GM12801 (cell line): ENCODE measurements around the gene NDUFB2.

Experiments used
- TF ChIP-seq, protein P1 (sequence below): IDR thresholded peaks from one replicate; pipeline ENCODE4 v1.5.1; 2011; ENCODE audit warnings: control low read depth; ENCODE audit not compliant: insufficient read length; ENCODE audit errors: extremely low read depth

The NDUFB2 gene

DNA sequence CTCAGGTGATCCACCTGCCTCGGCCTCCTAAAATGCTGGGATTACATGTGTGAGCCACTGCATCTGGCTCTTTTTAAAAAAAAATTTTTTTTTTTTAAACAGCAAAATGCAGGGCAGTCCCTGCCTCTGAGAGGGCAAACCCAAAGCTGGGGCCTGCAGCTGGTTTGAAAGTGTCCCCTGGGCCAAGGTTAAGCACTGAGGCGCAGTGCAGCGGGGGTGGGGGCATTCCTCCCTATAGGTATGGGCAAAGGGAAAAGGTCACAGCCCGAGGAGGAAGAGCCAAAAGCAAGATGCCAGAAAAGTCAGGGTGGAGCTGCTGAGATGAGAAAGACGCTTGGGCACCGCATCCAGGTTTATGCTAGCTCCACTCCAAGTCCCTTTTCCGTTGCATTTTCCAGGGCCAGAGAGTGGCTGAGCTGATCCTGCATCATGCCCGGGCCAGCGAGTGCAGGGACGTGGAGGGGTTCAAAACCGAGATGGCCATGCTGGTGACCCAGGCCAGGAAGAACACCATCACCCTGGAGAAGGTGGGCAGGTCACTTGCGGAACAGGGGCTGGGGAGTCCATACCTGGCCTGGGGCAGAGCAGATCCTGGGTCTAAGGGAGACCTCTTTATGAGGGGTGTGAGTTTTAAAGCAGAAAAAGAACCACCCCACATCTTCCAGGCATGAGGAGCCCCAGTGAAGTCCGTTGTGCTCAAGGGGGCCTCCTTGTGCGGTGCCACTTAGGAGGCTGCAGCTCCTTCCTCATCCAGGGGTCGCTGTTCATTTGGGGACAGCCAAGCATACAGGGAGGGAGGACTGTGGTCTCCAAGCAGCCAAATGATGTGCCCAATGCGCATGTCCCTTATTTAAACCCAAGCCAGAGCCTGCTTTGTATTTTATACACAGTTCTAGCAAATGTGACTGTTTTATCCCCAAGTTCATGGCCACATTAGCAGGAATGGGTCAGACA is 7.0 kb upstream of the NDUFB2 start:
- TF ChIP-seq, protein P1, sequence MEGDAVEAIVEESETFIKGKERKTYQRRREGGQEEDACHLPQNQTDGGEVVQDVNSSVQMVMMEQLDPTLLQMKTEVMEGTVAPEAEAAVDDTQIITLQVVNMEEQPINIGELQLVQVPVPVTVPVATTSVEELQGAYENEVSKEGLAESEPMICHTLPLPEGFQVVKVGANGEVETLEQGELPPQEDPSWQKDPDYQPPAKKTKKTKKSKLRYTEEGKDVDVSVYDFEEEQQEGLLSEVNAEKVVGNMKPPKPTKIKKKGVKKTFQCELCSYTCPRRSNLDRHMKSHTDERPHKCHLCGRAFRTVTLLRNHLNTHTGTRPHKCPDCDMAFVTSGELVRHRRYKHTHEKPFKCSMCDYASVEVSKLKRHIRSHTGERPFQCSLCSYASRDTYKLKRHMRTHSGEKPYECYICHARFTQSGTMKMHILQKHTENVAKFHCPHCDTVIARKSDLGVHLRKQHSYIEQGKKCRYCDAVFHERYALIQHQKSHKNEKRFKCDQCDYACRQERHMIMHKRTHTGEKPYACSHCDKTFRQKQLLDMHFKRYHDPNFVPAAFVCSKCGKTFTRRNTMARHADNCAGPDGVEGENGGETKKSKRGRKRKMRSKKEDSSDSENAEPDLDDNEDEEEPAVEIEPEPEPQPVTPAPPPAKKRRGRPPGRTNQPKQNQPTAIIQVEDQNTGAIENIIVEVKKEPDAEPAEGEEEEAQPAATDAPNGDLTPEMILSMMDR: no peak

DNA sequence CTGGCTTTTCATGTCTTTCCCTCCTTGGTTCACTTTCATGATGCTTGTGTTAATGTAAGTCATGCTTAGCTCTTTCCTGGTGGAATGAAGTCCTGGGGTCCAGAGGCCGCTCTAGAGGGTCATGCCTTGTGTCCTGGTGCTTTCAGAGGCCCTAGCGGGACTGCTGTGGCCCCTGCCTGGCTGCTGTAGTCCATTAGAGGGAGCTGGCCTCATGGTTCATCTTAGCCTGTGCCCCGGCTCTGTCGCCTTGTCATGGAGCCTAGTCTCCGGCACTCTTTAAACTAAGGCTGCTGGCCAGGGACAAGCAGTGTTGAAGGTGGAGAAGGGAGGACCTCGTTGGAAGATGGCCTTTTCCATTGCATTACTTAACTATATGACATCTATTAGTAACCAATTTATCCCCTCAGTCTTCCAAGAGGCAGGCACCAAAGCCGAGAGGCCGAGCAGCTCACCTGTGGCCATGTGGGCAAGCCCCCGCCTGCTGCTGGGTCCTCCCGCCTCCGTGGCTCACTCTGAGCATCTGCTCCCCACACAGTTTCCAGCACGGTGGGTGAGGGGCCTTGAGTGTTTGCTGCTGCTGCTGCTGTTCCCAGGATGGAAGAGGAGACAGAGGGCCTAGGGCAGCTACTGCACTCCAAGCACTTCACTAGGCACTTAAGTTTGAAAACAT is 5.0 kb upstream of the NDUFB2 start:
- TF ChIP-seq, protein P1: no peak

DNA sequence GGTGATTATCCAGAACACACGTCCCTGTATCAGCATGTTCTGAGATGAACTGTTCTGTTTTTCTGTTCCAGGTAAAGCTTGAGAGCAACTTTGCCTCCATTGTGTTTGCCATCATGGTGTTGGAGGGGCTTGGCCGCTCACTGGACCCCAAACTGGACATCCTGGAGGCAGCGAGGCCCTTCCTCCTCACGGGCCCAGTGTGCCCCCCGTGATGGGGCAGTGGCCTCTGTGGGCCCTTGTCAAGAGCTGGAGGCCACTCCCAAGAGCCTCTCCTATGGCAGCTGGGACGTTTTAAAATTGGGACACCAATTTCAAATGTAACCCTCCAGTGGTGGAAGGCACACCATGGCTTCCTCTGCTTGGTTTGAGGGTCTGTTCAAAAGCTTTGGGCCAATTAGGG is 1.9 kb upstream of the NDUFB2 start:
- TF ChIP-seq, protein P1: no peak

DNA sequence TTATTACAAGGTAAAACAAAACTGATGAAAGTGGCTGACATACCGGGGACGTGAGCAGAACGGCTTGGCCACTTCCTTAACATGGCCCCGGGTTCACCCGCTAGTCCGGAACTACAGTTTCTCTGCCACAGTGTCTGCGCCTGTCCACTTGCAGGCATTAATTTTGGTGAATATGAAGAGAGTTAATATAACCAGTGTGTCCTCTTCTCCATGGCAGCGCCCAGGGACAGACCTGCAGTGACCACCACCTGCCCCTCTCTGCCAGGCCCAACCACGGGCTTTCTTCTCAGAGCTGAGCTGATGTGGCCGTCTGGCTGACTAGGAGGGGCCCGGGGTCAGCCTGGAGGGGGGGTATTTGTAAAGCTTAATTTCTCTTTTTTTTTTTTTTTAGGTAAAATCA is 1.1 kb upstream of the NDUFB2 start:
- TF ChIP-seq, protein P1: no peak

DNA sequence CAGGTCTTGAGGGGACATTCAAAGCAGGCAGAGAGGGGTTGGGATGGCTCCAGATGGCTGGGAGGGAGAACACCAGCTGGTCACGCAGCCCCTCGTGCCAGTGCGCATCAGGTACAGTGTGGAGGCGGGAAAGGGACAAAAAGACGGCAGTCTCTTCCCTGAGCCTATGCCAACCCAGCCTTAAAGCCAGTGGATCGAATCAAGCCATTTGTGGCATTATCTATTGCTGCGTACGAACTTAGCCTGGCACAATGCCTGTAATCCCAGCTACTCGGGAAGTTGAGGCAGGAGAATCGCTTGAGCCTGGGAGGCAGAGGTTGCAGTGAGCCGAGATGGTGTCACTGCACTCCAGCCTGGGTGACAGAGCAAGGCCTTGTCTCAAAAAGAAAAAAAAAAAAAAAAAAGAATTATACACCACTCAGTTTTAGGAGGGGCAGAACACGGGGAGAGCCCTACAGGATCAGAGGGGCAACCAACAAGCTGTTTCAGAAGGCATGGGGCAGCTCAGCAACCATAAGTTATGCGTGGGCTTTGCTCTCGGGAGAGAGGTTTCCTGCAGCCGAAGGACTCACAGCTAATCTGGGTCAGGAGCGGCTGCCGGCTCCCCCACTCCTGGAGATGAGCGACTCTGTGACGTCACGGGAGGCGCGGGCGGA is 356 bp upstream of the NDUFB2 start:
- TF ChIP-seq, protein P1: no peak

DNA sequence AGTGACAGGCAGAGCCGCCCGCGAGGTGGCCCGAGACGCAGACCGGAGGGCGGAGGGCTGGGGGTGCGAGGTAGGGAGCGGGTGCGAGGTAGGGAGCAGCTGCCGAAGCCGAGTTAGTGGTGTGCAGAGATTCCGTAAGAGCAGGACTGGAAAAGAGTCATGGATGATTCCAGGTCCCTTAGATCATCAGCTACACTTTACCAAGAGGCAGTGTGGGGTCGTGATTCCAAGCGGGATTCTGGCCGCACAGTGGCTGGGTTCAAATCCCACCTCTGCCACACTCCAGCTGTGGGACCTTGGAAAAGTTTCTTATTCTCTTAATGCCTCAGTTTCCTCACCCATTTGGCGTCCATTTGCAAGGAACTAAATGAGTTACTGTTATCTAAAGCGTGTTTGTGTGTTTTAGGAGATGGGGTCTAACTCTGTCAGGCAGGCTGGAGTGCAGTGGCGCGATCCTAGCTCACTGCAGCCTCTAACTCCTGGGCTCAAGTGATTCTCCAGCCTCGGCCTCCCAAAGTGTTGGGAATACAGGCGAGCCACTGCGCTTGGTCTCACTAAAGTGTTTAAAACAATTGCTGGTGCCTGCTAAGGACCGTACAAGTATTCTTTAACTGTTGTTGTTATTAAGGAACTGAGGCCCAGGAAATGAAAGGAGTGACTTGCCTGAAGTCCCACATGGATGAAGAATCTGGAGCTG is 1.1 kb downstream of the NDUFB2 start:
- TF ChIP-seq, protein P1: no peak
